Caki2 (cell line): Measurements from ENCODE around the gene CIITA. TPM values are rescaled to one million over a fixed set of nuclear protein-coding genes. Genes with fewer than 3 reads are reported as not detected.
"Not testable (repeated sequence)": the region's sequence is repeated elsewhere in the genome, so short reads cannot be mapped to it uniquely, and the experiment has no call there.

Source experiments
- DNase-seq: peaks from one replicate; pipeline ENCODE4 v3.0.0-alpha.2; 2015; ENCODE audit warnings: low read depth
- in situ Hi-C: cut with HindIII; loops from 2 replicates; pipeline ENCODE4 v1.10.0; 2016; ENCODE audit warnings: low sequenced_read_pairs, low pct_unique_long_range_greater_than_20kb, mixed read lengths
- total RNA-seq: library from RNA; depleted of rRNA; stranded (reverse); fragments of >200 nt; shearing (Covaris generic); gene quantifications from 2 replicates; pipeline ENCODE4 v1.2.3, GENCODE V29; 2014; ENCODE audit warnings: low replicate concordance

Gene CIITA
- total RNA-seq, 1 experiment from 2014 or later, result not detected

GRCh38 chr16:10961231-10961630, 84.2 kb downstream of the CIITA start:
- in situ Hi-C loops, result no loop called here
- DNase-seq, result no peak

DNA sequence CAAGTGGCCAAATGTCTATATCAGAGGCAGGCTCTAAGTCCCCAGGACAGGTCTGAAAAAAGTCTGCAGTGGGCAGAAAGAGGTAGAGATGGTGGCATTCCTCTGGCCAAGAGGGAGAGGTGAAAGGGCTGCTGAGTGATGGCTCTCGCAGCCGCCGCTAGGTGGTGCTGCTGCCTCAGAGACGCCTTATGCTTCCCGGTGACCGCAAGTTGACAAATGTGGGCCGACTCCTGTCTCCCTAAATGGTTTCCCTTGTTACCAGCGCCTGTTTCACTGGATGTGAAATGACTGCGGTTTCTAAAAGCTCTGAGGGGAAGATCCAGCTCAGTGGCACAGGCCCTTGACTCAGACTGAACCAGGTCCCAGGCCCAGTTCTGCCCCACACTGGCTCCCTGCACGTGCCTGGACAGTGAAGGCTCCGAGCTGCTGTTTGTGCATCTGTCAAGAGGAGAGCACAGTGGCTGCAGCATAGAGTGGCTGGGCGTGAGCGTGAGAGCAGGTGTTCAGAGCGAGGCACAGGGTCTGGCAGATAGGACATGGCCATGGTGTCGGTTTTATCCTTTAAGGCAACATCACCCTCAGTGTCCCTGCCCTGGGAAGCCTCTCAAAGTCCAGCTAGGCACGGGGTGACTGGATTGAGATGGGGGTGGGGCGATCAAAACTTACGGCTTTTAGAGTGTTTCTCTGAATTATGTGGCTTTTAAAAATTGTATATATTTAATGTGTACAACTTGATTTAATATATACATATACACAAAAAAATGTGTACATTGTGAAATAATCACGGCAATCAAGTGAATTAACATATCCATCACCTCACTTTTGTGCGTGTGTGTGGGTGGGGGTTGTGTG, 87.3 kb downstream of the CIITA start:
- in situ Hi-C loops, result no loop called here
- peak; percentile 66 for DNase-seq

GRCh38 chr16:10964891-10965326, 87.9 kb downstream of the CIITA start:
- in situ Hi-C loops, result no loop called here
- no peak for DNase-seq

GRCh38 chr16:10965440-10966061, 88.5 kb downstream of the CIITA start:
- no peak for DNase-seq
- in situ Hi-C loops, result no loop called here

GRCh38 chr16:10966129-10966528, 89.1 kb downstream of the CIITA start:
- DNase-seq, result no peak
- in situ Hi-C loops, result no loop called here

GRCh38 chr16:10966559-10966958, 89.6 kb downstream of the CIITA start:
- in situ Hi-C loops, DNase-seq: not testable (repeated sequence)

DNA sequence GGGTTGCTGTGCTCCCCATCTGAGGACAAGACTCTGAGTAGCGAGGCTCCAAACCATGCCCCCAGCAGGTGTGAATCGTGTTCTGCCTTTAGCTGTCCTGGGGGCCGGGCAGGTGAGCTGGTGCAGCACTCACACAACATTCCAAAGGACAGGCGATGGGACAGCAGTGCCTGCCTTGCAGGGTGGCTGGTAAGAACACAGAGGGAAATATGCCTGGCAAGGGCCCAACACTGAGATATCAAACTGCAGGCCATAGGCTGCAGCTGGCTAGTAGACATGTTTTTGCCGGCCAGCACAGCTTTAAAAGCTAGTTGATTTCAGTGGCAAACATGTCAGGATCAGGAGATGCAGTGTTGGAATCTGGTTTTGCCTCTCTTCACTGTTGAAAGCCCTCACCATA, 91.0 kb downstream of the CIITA start:
- no peak for DNase-seq
- in situ Hi-C loops, result no loop called here

GRCh38 chr16:10968498-10968897, 91.5 kb downstream of the CIITA start:
- in situ Hi-C loops, result no loop called here
- no peak for DNase-seq

GRCh38 chr16:10969615-10970014, 92.6 kb downstream of the CIITA start:
- no peak for DNase-seq
- in situ Hi-C loops, result no loop called here

DNA sequence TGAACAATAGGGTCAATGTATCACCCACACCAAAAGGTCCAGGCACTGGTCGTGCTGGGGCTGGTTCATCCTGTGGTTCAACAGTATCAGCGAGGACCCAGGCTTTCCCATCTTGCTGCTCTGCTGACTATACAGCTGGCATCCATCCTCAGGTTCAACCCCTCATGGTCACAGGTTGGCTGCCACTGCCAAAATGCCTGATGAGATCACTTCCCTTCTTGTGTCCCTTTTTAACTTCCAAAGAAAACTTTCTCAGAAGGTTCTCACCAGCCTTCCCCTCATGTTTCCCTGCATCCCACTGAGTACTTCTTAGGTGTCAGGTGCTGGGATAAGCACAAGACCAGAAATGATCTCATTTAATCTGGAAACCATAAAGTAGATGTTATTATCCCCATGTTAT, 93.1 kb downstream of the CIITA start:
- in situ Hi-C loops, result no loop called here
- DNase-seq, result no peak

DNA sequence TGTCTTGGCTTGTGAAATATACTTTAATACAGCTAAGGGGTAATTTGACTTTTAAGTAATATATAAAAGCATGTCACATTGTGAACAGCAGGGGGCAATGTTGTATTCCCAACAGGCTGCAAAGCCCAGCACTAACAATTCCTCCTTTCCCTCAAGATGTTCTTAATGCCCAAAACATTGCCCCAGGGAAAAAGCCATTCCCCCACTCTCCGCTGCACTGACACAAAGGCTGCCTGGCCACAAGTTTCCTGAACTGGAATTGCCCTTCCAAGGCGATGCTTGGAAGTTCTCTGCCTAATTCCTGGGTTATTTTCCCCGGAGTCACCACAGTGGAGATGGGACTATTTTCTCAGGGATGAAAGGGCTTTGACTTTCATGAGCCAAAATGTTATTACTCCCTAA, 94.6 kb downstream of the CIITA start:
- in situ Hi-C loops, result no loop called here
- peak; percentile 67 for DNase-seq

DNA sequence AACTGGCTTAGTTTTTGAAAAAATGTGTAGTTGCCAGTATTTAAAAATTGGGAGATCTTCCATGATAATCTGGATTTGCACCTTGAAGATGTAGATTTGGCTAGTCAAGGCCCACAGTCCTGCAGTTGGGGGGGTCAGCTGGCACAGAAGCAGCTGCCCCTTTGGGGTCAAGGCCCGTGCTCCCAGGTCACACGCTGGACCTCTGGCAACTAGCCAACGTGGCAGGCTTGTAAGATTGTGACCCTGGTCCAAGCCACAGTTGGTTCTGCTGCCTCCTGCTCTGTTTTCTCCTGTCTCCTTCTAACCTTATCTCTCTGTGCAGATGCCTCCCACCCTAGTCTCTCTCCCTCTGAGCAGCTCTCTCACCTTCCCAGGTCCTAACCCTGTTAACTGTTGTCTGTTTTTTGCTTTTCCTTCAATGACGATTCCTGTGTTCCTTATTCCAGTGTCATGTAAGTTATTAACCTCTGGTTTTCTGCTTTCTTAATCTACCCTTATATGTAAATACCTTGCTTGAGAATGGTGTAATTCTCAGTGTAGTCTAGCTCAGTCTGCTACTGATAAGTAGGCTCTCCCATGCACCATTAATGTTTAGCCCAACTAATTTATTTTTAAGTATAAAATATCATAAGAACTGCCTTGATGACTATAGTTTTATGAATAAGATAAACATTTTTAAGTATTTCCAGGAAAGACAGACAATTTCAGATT, 95.3 kb downstream of the CIITA start:
- DNase-seq, result no peak
- in situ Hi-C loops, result no loop called here

DNA sequence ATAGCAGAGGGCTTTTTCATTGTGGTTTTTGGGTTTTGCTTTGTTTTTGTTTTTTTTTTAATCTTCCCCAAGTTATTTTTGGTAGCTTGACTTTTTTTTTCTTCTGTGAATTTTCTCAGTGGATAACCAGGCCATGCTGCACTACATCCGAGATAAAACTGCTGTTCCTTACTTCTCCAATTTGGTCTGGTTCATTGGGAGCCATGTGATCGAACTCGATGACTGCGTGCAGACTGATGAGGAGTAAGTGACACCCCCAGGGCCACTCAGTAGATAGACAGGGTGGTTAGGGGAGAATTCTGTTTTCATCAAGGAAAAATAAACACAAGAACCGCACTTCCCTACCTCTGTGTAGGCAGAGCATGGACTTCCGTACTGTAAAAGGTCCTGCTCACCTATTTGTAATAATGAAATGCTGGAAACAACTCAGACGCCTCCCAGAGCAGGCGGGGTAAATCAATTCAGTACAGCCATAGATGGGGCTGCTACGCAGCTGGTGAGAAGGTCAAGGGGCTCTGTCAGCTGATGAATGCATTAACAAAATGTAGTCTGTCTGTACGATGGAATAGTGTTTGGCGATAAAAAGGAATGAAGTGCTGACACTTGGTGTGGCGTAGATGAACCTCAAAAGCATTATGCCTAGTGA, 95.9 kb downstream of the CIITA start:
- in situ Hi-C loops, result no loop called here

DNA sequence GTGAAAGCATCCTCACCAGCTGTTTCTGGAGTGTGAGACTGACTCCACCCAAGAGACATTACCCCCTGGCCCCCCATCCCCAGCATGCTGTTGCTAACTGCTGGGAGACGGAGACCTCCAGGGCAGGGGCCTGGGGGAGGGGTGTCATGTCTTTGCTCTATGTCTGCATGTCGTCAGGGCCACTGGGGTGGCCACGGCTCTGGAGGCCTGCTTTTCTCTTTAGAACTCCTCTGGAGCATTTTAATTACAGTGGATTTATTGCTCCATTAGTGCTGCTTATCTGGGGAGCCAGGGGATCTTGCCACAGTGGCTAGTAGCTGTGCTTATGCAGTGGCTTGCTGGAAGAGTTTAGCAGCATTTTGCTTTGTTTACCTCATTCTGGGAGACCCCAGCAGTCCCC, 99.6 kb downstream of the CIITA start:
- DNase-seq, result no peak
- in situ Hi-C loops, result no loop called here

More for the DNA sequence above, 95.9 kb downstream of the CIITA start:
- DNase-seq, result no peak

GRCh38 chr16:10978124-10978523, 101.1 kb downstream of the CIITA start:
- in situ Hi-C loops, result no loop called here
- no peak for DNase-seq

DNA sequence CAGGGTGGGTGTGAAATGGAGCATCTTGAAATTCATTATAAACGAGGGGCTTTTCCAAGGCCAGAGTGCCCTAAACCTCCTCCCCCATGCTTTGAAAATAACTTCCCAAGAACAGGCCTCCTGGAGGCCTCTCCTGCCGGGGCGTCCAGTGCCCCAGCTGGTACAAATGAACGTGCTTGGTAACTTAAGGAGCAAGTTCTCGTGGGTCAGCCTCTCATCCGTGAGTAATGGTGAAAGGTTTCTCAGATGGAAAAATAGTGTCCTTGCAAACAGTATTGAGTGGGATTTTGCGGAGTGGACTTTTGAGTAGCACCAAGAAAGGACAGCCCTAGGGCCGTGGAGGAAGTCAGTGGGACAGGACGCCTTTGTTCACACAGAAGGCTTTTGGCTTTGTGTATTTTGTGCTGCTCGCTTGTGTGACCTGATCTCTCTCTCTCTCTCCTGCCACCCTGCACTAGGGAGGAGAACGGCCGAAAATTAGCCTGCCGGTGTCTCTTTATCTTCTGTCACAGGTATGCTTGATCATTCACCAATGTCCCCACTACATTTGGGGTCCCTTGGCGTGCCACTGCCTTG, 102.0 kb downstream of the CIITA start:
- no peak for DNase-seq
- in situ Hi-C loops, result no loop called here

DNA sequence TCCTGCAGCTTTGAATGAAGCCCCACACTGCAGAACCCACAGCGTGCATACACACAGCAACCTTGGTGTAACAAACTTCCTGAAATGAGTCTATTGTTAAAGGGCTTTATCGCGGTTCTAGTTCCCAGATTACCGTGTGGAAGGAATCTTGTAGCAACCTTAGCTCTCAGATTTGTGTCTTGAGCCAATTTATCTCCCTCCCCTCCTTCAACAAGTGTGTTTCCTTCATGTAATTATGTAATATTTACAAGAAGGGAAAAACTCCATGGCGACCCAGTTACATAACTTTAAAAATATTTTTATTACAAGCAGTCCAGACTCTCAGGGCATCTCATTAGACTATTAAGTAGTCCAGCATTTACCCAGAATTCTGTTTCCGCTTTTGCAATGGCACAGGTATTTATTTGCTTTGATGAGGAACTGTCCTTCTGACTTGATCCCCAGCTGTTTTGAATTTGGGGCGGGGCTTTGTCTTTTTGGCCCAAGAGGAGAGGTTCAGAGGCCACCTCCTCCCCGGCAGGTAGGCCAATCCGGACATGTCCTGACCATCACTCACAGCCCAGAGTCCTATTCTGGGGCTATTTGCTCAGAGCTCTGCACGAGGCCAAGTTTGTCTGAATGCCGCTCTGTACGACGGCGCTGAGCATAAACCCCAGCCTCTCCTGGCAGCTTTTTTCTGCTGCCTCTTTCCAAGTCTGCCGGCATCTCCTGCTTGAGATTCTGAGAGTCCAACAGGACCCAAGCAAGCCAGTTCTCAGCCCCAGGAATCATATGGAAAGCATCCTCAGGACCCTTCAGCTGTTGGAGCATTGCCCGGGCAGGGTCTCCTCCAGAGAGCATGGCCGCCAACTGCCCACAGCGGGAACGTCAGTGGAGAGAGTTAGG, 103.0 kb downstream of the CIITA start:
- DNase-seq, result no peak
- in situ Hi-C loops, result no loop called here
